D341Med (cell line): Measurements from ENCODE around the gene ZNF592.

ENCODE experiments used
- DNase-seq: peaks from one replicate; pipeline ENCODE4 v3.0.0; 2012; ENCODE audit warnings: low spot score

ZNF592 gene

GRCh38 chr15:84781495-84781894 lies 33.1 kb downstream of the ZNF592 start:
- DNase-seq = no peak

GRCh38 chr15:84782346-84782745 lies 34.0 kb downstream of the ZNF592 start:
- no peak for DNase-seq

GRCh38 chr15:84783493-84784251 lies 35.3 kb downstream of the ZNF592 start:
- DNase-seq = no peak

GRCh38 chr15:84784262-84784661 lies 35.9 kb downstream of the ZNF592 start:
- no peak for DNase-seq

- DNase-seq = no peak
Observed at GRCh38 chr15:84785053-84785452, 36.7 kb downstream of the ZNF592 start.

- DNase-seq = no peak
Observed at GRCh38 chr15:84788500-84788899, 40.1 kb downstream of the ZNF592 start.

- DNase-seq = no peak
Observed at GRCh38 chr15:84789762-84790161, 41.4 kb downstream of the ZNF592 start.

- DNase-seq = no peak
Observed at GRCh38 chr15:84790676-84791075, 42.3 kb downstream of the ZNF592 start.

GRCh38 chr15:84791763-84792162 lies 43.4 kb downstream of the ZNF592 start:
- no peak for DNase-seq

- DNase-seq = no peak
Observed at GRCh38 chr15:84793431-84794161, 45.2 kb downstream of the ZNF592 start.

GRCh38 chr15:84794162-84794547 lies 45.8 kb downstream of the ZNF592 start:
- DNase-seq = no peak

GRCh38 chr15:84795186-84795585 lies 46.8 kb downstream of the ZNF592 start:
- DNase-seq = no peak

- DNase-seq = no peak
Observed at GRCh38 chr15:84797212-84797611, 48.8 kb downstream of the ZNF592 start.

- no peak for DNase-seq
Observed at GRCh38 chr15:84797801-84798200, 49.4 kb downstream of the ZNF592 start.

GRCh38 chr15:84798436-84798946 lies 50.1 kb downstream of the ZNF592 start:
- DNase-seq = no peak

- DNase-seq = no peak
Observed at GRCh38 chr15:84799511-84800187, 51.3 kb downstream of the ZNF592 start.

- DNase-seq = no peak
Observed at GRCh38 chr15:84800365-84800806, 52.0 kb downstream of the ZNF592 start.

GRCh38 chr15:84804005-84804900 lies 55.9 kb downstream of the ZNF592 start:
- DNase-seq = no peak

- DNase-seq = no peak
Observed at GRCh38 chr15:84805221-84805620, 56.8 kb downstream of the ZNF592 start.

- DNase-seq = no peak
Observed at GRCh38 chr15:84807228-84807627, 58.8 kb downstream of the ZNF592 start.

- DNase-seq = peak; percentile 24
Observed at GRCh38 chr15:84810073-84810840, 61.9 kb downstream of the ZNF592 start.
